PC-3 (cell line): Measurements from ENCODE around the gene KAZN. TPM values are rescaled to one million over a fixed set of nuclear protein-coding genes. Genes with fewer than 3 reads are reported as not detected.
A peak's percentile ranks its signal among the peaks of the same experiment; 100 is the strongest.

Experiments used
- ATAC-seq: fragments of 200-7000 bp; cut with Tn5 transposase; 2 replicates; pipeline ENCODE4 v1.9.1; 2020; ENCODE audit warnings: mild to moderate bottlenecking, moderate library complexity
- BruUV-seq: library from RNA; stranded (reverse); fragments of 400-500 nt; replicated peaks from 2 replicates; lab custom pipeline; 2021; lab: Mats Ljungman, UMichigan
- CTCF ChIA-PET: fragments of 300-600 bp; sonication (Branson Sonifier 250); formaldehyde crosslinking; loops from one replicate; lab custom pipeline; 2022; ENCODE audit warnings: antibody characterized with exemption; lab: Charles Lee
- POLR2A ChIA-PET: fragments of 300-600 bp; sonication (Branson Sonifier 250); formaldehyde crosslinking; loops from one replicate; lab custom pipeline; 2022; ENCODE audit warnings: antibody characterized with exemption; ENCODE audit not compliant: unreplicated experiment; lab: Charles Lee
- DNase-seq: peaks from one replicate; pipeline ENCODE4 v3.0.0-alpha.2; 2015
- H2AFZ ChIP-seq: fragments of 300-600 bp; sonication (generic); 2 replicates; pipeline ENCODE4 v1.6.0; 2016; ENCODE audit warnings: antibody characterized with exemption, low read length
- H3F3A ChIP-seq: fragments of 300-600 bp; sonication (generic); one replicate; pipeline ENCODE4 v1.6.0; 2017; ENCODE audit warnings: antibody characterized with exemption, low read length, control low read depth, mild to moderate bottlenecking; ENCODE audit not compliant: unreplicated experiment
- H3K27ac ChIP-seq: fragments of 300-600 bp; sonication (generic); 2 replicates; pipeline ENCODE4 v1.5.1; 2016; ENCODE audit warnings: mild to moderate bottlenecking, low read length
- H3K27me3 ChIP-seq: fragments of 300-600 bp; sonication (generic); 2 replicates; pipeline ENCODE4 v1.6.1; 2016; ENCODE audit warnings: low read length, mixed read lengths
- H3K36me3 ChIP-seq: fragments of 300-600 bp; sonication (generic); 2 replicates; pipeline ENCODE4 v1.6.1; 2016; ENCODE audit warnings: low read depth, mixed run types, low read length, mixed read lengths
- H3K4me1 ChIP-seq: fragments of 300-600 bp; sonication (generic); 2 replicates; pipeline ENCODE4 v1.5.1; 2016; ENCODE audit warnings: low read length; ENCODE audit not compliant: insufficient read depth
- H3K4me2 ChIP-seq: fragments of 300-600 bp; sonication (generic); 2 replicates; pipeline ENCODE4 v1.6.0; 2016; ENCODE audit warnings: low read length
- H3K4me3 ChIP-seq: fragments of 300-600 bp; sonication (generic); 2 replicates; pipeline ENCODE4 v1.5.1; 2016; ENCODE audit warnings: mild to moderate bottlenecking, low read length, mixed read lengths
- H3K79me2 ChIP-seq: fragments of 300-600 bp; sonication (generic); 2 replicates; pipeline ENCODE4 v1.6.1; 2017; ENCODE audit warnings: low read length, mixed read lengths
- H3K9ac ChIP-seq: fragments of 300-600 bp; sonication (generic); 2 replicates; pipeline ENCODE4 v1.6.0; 2016; ENCODE audit warnings: mild to moderate bottlenecking, low read length
- H3K9me2 ChIP-seq: fragments of 300-600 bp; sonication (generic); replicated peaks from 2 replicates; pipeline ENCODE4 v1.6.1; 2016; ENCODE audit warnings: mixed run types, low read length, mixed read lengths
- H3K9me3 ChIP-seq: fragments of 300-600 bp; sonication (generic); 2 replicates; pipeline ENCODE4 v1.6.1; 2016; ENCODE audit warnings: low read length, mixed read lengths
- H4K20me1 ChIP-seq: fragments of 300-600 bp; sonication (generic); 2 replicates; pipeline ENCODE4 v1.6.1; 2016; ENCODE audit warnings: low read length, mixed read lengths
- EZH2 ChIP-seq: fragments of 300-600 bp; sonication (generic); IDR thresholded peaks from one replicate; pipeline ENCODE4 v1.6.1; 2017; ENCODE audit warnings: antibody characterized with exemption, mild to moderate bottlenecking, low read length; ENCODE audit not compliant: unreplicated experiment
- EZH2phosphoT487 ChIP-seq: fragments of 300-600 bp; sonication (generic); IDR thresholded peaks from 2 replicates; pipeline ENCODE4 v1.6.1; 2018; ENCODE audit warnings: mild to moderate bottlenecking, antibody characterized with exemption, low read length, borderline replicate concordance
- intact Hi-C: fragments of 100-400 bp; cut with micrococcal nuclease; formaldehyde crosslinking; loops from 2 replicates; pipeline ENCODE4 v1.9.0; 2023
- total RNA-seq: library from RNA; depleted of rRNA; stranded (reverse); fragments of >200 nt; gene quantifications from 2 replicates; pipeline ENCODE4 v1.2.3, GENCODE V29; 2014
- TF ChIP-seq, protein P1 (sequence below): fragments of 300-600 bp; sonication (generic); conservative IDR thresholded peaks from 2 replicates; pipeline ENCODE4 v1.5.1; 2017; ENCODE audit warnings: antibody characterized with exemption, low read depth, mild to moderate bottlenecking, low read length

Gene KAZN
- total RNA-seq, 1 experiment from 2014 or later, result 2.0 TPM

DNA sequence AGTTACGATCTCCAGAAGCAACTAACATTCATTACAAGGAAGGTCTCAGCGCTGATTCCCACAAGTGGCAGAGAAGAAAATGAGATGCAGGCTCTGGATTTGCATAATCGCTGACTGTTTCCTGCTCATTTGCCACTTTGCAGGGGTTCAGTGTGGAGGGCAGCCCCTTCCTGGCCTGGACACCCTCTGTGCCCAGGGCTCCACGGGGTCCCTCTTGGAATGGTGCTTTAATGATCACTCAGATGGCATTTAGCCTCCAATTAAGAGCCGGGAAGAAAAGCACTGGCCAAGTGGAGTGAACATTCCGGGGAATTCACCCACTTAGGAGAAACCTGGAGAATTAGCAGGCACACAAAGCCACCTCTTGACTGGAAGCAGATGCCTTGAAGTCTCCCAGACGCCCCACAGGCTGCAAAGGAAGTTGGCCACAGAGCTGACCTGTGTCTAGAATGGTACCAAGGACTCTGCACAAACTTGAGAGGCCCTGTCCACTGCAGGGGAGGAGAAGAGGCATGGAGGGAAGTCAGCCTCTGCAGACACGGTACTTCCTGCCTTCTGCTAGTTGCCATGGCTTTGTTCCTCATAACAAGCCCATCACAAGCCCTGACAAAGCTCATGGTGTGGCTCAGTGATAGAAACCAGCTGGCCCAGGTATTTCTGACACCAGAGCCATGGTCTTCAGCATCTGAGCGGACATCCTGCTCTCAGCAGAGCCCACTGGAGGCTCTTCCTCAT, 157.2 kb downstream of the KAZN start:
- H4K20me1 ChIP-seq, result no peaks in the 10 kb centered on the region
- ChIA-PET CTCF (no interaction called here), POLR2A (no interaction called here)
- H3K27me3 ChIP-seq, result no peaks in the 10 kb centered on the region
- intact Hi-C loops, result no loop called here
- no peak for ATAC-seq
- TF ChIP-seq EZH2 (no peak), EZH2phosphoT487 (no peak)
- TF ChIP-seq, protein P1, sequence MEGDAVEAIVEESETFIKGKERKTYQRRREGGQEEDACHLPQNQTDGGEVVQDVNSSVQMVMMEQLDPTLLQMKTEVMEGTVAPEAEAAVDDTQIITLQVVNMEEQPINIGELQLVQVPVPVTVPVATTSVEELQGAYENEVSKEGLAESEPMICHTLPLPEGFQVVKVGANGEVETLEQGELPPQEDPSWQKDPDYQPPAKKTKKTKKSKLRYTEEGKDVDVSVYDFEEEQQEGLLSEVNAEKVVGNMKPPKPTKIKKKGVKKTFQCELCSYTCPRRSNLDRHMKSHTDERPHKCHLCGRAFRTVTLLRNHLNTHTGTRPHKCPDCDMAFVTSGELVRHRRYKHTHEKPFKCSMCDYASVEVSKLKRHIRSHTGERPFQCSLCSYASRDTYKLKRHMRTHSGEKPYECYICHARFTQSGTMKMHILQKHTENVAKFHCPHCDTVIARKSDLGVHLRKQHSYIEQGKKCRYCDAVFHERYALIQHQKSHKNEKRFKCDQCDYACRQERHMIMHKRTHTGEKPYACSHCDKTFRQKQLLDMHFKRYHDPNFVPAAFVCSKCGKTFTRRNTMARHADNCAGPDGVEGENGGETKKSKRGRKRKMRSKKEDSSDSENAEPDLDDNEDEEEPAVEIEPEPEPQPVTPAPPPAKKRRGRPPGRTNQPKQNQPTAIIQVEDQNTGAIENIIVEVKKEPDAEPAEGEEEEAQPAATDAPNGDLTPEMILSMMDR, result no peak
- no peaks in the 10 kb centered on the region for H3K36me3 ChIP-seq
- H3K4me3 ChIP-seq, result no peak overlapping the region
- no peak for DNase-seq
- no peaks in the 10 kb centered on the region for H3F3A ChIP-seq
- 0 out of 2 replicates have a peak, but pooled peaks cover 4% of the 10 kb centered on the region for H3K4me1 ChIP-seq
- no peak overlapping the region for H3K9ac ChIP-seq
- no peaks in the 10 kb centered on the region for H3K79me2 ChIP-seq
- no peak overlapping the region for H3K4me2 ChIP-seq
- H2AFZ ChIP-seq, result no peak overlapping the region
- no peaks in the 10 kb centered on the region for H3K9me2 ChIP-seq
- no peaks in the 10 kb centered on the region for H3K9me3 ChIP-seq
- no TSS peak for BruUV-seq
- no peak overlapping the region for H3K27ac ChIP-seq

DNA sequence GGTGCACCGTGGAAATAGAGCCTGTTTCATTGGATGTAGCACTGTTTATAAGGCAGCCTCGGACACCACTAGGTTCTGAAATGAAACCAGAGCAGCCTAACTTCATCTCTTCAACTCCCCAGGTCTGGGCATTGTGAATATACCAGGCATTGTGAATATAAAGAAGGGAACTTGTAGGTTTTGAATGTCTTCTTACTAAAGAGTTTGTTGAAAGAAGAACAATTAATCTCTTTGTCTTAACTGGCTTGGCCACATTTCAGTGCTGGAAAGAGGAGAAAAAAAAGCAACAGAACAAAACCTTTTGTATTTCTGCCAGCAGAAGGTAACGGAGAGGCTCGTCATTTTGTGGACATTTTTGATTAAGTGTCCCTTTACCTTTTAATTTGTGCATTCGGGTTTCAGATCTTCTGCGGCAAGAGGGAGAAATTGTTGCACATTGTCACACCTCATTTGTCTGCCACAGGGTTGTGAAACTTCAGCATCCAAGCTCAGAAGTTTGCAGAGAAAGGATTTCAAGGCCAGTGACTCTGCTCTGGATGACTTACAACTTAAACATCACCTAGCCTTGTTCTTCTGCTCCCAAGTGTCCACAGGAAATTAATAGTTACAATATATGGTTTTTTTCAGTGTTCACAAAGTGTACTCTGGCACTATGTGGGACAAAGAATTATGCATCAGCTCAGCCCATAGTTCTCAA, 158.3 kb downstream of the KAZN start:
- Histone ChIP-seq H3K27me3 (no peaks in the 10 kb centered on the region), H3K79me2 (no peaks in the 10 kb centered on the region), H3K4me2 (peak overlapping the region; percentile 26; the same call in 1 of the 2 replicates), H3K36me3 (no peaks in the 10 kb centered on the region), H3K9ac (no peak overlapping the region), H4K20me1 (no peaks in the 10 kb centered on the region), H3K27ac (no peak overlapping the region), H3K4me1 (0 out of 2 replicates have a peak, but pooled peaks cover 4% of the 10 kb centered on the region), H2AFZ (peak overlapping the region; percentile 36; the same call in 1 of the 2 replicates), H3K4me3 (no peak overlapping the region), H3K9me3 (no peaks in the 10 kb centered on the region), H3F3A (no peaks in the 10 kb centered on the region), H3K9me2 (no peaks in the 10 kb centered on the region)
- TF ChIP-seq, protein P1, result no peak
- TF ChIP-seq EZH2 (no peak), EZH2phosphoT487 (no peak)
- no peak for ATAC-seq
- intact Hi-C loops, result no loop called here
- no peak for DNase-seq
- no TSS peak for BruUV-seq
- POLR2A ChIA-PET, result no interaction called here
- CTCF ChIA-PET, result no interaction called here

GRCh38 chr1:14757286-14757625, 158.8 kb downstream of the KAZN start:
- Histone ChIP-seq H3K9me2 (no peaks in the 10 kb centered on the region), H3K4me2 (no peak overlapping the region), H2AFZ (no peak overlapping the region), H3K9ac (no peak overlapping the region), H3K27me3 (no peaks in the 10 kb centered on the region), H3K4me1 (0 out of 2 replicates have a peak, but pooled peaks cover 4% of the 10 kb centered on the region), H3K27ac (no peak overlapping the region), H3K9me3 (no peaks in the 10 kb centered on the region), H3K79me2 (no peaks in the 10 kb centered on the region), H3F3A (no peaks in the 10 kb centered on the region), H3K36me3 (no peaks in the 10 kb centered on the region), H4K20me1 (no peaks in the 10 kb centered on the region), H3K4me3 (no peak overlapping the region)
- TF ChIP-seq, protein P1, result no peak
- TF ChIP-seq EZH2 (no peak), EZH2phosphoT487 (no peak)
- ChIA-PET POLR2A (no interaction called here), CTCF (no interaction called here)
- intact Hi-C loops, result no loop called here
- no peak for ATAC-seq
- BruUV-seq, result no TSS peak
- DNase-seq, result no peak
